GM21390 (cell line): Measurements from ENCODE around the gene CT47C1.

Experiments
- ATAC-seq: cut with Tn5 transposase; IDR thresholded peaks from one replicate; pipeline ENCODE4 v1.9.1; 2021; ENCODE audit not compliant: unreplicated experiment

CT47C1 gene

DNA sequence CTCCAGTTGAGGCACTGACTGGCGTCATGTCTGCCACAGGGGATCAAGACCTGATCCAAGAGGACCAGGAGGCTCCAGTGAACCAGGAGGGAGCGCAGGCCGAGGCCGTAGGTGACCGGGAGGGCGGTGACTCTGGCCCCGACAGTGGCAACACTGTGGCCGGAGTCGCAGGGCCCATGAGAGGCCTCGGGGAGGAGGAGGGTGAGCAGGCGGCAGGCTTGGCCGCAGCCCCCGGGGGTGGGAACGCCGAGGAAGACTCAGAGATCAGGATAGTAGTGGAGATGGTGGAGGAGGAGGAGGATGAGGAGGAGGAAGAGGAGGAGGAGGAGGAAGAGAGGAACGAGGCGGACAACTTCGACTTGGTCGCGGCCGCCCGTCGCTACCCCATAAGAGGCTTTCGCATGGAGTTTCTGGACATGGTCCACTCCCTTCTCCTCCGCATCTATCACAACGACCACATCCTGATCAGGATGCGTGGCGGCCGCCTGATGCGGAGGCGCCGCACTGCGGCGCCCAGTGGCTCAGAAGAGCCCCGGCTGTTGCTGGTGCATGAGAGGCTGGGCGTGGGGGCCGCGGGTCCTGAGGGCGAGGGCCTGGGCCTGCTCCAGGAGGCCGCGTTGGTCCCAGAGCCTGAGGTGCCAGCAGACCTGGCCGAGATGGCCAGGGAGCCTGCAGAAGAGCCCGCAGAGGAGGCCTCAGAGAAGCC, 560 bp downstream of the CT47C1 start:
- no peak for ATAC-seq

DNA sequence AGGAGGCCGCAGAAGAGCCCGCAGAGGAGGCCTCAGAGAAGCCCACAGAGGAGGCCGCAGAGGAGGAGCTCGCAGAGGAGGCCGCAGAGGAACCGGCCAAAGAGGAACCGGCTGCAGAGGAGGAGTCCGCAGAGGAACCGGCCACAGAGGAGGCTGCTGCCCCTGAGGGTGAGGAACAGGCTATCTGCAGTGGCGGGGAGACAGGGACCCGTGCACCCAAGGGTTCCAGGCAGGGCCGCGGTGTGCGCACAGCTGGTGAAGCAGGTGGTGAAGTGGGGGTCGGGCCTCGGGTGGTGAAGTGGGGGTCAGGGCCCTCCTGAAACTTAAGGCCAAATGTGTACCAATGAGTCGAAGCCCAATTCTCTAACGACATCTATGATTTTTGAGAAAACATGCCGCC, 1.1 kb downstream of the CT47C1 start:
- no peak for ATAC-seq

DNA sequence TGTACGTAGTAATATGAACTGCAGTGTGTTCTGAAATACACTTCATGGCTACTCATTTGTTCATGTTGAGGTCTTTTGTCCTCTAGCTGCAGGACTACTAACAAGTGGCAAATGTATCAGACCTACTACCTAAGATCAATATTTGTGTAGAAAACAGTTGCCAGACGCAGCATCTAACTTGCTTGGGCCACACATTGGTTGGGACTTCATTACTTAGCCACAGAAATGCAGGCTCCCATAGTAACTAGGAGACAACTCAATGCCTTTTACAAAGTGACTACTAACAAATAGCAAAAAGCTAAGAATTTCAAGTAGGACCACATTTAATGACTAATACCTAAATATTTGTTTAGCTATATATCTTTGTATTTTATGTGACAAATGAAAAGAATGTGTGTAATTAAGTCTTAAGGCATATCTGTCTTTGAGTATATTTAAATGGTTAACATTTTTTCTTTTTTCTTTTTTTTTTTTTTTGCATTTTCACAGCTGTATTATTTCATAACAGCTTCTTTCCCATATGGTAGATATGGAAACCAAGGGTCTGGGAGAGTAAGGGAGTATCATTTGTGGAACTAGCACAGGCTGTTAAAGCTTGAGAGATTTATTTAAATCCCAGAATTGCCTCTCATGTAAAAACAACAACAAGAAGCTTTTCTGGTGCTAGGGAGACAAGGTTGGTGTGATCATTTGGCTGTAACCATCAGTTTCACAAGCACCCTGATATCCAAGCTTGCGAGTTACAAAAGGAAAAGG, 2.7 kb downstream of the CT47C1 start:
- no peak for ATAC-seq

DNA sequence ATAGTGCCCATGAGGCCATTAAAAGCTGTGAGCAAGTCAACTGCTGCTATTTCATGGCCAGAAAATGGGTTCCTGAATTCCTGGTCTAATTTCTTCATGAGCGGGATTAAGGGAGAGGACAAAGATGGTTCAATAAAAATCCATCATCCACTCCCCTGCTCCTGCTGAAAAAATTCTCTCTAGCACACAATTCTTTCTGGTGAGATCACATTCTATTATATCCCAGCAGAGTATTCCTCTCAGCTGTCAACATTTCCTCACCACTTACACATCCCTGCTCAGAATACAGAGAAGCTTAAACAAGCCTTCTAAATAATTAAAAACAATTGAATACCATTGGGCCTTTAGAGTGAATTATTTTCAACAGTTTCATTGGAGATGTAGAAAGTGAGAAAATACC, 9.5 kb downstream of the CT47C1 start:
- no peak for ATAC-seq

DNA sequence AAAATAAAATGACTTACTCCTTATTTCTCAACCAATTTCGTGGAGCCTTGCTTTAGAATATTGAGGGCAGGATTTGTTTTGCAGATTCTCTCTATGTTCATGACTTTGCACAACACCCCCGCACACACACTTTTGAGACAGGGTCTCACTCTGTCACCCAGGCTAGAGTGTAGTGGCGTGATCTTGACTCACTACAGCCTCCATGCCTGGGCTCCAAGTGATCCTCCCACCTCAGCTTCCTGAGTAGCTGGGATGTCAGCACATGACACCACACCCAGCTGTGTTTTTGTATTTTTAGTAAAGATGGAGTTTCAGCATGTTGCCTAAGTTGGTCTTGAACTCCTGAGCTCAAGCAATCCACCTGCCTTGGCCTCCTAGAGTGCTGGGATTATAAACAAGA, 12.0 kb downstream of the CT47C1 start:
- no peak for ATAC-seq

DNA sequence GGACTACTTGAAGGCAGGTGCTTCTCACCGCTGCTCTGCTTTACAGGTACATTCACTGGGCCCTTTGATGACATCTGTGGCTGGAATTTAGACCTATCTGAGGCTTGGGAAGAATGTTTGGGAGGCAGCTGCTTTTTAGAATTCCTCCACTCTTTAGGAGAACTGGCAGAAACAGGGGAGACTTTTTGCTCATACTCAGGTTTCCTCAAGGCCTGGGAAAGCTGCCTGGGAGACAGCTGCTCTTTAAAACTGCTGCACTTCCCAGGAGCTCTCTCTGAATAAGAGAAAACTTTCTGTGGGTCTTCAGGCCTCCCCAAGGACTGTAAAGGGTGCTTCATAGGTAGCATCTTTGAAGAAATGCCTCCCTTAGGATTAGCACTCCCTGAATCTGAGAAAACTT, 14.3 kb downstream of the CT47C1 start:
- no peak for ATAC-seq

DNA sequence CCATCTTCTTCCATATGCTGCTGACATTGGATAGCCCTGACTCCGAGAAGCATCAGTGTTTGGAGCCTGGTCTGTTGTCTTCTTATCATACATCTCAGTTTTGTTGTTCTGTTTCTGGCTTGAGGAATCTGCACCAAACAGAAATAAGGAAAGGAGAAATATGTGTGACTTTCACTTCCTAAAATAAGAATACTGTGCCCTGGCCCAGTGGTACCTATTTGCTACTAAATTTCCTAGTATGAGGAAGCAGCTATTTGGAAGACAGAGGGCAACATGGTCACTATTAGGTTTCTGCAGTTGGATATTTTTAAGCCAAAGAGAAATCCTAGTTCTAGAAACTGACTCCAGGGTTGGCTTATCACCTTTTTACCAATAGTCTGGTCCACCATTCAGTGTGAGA, 16.8 kb downstream of the CT47C1 start:
- no peak for ATAC-seq

DNA sequence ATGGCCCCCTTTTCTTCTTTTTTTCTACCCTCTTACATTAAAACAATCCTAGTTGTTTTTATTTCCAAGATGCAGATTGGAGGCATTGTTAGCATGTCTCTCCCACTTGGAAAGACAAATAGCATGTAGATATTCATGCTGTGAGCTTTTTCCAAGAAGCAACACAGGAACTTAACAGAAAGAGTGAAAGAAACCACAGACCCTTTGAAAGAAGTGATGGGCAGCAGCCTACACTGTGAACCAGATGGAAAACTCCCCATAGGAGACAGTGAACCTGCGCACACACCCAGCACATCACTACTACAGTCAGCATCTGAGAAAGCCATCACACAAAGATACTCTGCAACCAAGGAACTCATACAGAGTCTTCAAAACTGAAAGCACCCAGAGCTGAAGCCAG, 17.8 kb downstream of the CT47C1 start:
- ATAC-seq, result no peak

DNA sequence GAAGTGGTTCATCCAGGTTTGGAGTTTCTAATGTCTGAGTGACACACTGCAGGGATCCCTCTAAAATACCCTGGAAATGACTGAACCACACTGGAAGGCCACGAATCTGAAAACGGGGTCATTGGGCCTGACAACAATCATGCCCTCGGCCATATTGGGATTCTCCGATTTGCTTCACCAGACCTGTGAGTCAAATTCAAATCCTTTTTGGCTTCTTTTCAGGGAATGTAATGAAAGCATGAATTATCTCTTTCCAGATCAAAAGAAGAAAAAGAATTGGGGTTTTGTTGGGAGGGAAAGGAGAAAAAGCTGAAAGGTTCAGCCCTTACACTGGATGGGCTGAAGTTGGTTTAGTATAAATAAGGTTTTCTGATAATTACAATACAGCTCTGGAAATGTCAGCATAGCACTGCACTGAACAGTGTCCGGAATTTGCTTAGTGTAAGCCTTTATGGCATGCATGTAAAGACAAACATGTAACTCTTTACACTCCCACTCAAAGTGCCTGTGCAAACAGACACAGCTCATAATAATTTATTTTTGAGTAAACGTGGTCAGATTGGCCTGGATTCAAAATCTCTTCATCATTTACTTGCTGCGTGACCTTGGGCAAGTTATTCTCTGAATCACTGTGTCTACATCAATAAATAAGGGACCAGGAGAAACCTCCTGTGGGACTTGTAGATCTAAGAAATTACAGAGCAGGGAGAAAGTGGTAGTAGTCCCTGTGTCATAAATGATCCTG, 21.4 kb downstream of the CT47C1 start:
- ATAC-seq, result no peak

DNA sequence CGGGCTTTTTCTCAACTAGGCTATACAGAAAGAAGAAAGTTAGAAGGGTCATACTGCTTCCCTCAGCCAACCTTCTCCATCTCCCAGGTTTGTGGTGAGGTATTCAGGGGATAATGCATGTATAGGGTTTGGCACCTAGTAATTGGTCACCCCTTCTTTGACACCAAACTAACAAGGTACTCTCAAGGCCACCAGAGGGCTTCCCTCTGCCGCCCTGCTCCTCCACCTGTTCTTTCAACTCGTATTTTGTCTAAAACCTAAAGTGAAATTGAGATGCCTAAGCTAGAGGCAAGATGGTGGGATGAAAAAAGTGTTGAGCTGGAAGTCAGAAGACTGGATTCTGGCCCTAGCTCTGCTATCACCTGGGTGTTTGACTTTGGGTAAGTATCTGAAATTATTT, 22.0 kb downstream of the CT47C1 start:
- no peak for ATAC-seq

DNA sequence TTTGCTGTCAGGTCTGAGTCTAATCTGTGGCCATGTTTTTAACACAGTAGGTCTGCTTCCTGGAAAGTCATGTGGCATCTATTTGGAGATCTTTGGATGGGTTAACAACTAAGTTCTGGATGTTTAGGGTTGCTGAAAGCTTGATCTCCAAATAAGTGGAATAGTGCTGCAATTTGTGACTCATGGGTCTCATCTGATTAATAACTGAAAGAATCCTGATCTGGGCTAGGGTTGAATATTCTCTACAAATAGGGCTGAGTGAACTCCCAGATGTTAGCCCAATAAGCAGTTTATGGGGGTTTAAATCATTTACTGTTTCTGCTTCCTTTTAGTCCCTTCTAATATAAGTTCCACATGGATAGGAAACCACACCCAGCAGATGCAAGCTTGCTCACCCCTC, 23.1 kb downstream of the CT47C1 start:
- no peak for ATAC-seq

DNA sequence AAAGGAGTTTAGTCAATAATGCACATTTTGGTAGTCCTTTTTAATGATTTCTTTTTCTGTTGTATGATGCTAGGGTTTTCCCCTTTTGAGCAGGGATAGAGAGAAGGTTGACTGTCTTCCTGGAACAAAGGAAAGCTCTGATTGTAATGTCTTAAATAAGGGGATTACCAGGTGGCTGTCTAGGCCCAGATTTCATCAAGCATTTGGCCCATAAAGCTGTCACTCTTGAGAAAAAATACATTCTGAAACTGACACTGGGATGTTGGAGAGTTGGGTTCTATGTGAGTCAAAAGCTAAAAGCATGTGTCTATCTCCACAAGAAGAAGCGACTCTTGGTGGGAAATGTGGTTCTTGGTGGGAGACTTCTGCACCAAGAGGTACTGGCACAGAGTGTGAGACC, 28.4 kb downstream of the CT47C1 start:
- no peak for ATAC-seq

DNA sequence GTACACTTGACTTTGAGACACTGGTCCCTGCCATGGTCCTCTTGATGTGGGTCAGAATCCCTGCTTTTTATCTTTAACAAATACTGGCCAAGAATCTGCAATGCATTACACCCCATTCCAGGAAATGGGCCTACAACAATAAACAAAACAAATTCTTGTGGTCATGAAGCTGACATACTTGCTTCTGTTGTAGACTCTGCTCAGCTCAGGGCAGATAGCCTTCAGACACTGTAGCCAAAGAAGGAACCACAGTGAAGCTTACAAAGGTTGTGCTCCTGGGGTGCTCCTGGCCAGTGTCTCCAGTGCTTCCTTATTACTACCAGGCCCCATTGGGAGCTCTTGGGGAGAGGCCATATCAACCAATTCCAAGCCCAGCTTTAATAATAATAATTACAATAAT, 33.0 kb downstream of the CT47C1 start:
- ATAC-seq, result no peak

DNA sequence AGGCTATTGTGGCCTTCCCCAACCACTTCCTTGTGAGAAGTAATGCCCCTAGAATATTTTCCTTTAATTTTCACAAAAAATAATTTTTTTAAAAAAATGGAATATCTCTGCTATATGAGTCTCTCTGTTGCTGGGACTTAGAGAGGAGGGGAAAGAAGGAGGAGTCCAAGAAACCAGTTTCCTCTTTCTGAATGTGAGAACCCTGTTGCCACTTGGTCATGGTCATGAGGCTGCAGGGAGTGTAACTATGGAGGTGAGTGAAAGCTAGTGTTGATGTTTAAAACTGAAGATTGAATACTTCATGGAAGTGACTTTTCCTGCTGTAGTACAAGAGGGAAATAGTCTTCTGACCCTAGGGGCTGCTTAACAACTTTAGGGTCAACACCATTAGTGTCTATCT, 34.4 kb downstream of the CT47C1 start:
- no peak for ATAC-seq

DNA sequence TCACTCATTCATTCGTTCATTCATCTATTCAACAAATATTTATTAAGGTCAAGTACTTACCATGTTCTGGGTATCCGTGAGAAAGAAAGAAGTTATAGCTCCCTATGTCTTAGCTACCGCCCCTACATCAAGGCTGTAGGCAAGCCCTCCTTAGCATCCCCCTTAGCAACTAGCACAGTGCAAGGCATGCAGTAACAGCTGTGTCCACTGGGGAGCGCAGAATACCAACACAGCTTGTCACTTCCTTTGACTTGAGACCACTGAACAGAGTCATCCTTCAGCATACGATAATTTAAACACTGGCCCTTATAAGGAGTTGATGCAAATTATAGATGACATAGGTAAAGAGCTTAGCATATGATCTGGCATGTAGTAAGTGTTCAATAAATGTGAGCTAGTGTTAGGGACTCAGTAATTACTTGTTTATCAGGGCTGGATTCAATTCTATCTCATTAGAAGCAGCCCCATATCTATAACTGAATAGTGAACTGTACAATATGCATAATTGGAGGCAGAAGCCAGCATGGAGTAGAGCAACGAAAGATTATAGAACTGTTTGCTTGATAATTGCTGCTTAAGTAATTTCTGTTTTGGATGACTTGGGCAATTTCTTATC, 46.1 kb downstream of the CT47C1 start:
- ATAC-seq, result peak; percentile 67

DNA sequence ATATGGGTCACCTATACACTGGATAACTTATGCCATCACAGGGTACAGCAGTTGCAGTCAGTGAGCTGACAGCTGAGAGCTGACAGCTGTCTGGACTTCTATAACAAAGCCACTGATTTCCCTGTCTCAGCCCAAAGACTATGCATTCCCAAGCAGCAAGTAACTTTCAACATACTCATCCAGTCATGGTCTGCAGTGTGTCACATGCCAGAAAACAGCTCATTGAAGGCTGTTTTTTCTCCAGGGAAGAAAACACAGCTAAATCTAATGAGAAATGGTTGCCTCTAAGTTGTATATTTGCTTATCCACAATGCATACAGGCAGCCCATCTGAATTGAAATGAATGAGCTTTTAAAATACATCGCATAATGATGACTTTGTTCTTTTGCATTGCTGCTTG, 48.5 kb downstream of the CT47C1 start:
- ATAC-seq, result no peak
